Breast epithelium (tissue), 4 donors: ENCODE results near the gene DUSP19. TPM values are rescaled to one million over a fixed set of nuclear protein-coding genes. Genes with fewer than 3 reads are reported as not detected.
"Not testable (repeated sequence)": the region's sequence is repeated elsewhere in the genome, so short reads cannot be mapped to it uniquely, and the experiment has no call there.

Source experiments
- DNase-seq, 2 donors: peaks; one replicate each; pipeline ENCODE4 v3.0.0-alpha.2; 2019; ENCODE audit warnings: low spot score in 2 of 2
- H3K27ac ChIP-seq, 2 donors: fragments of 200-600 bp; sonication (generic) in 1 of 2; one replicate each; pipeline ENCODE4 v1.5.1; 2016 to 2019; ENCODE audit warnings: mild to moderate bottlenecking in 1 of 2
- H3K27me3 ChIP-seq, 2 donors: fragments of 200-600 bp; sonication (generic) in 1 of 2; one replicate each; pipeline versions ENCODE4 v1.5.1 to v1.6.0; 2017 to 2019; ENCODE audit warnings: control low read depth in 1 of 2, mild to moderate bottlenecking in 1 of 2
- H3K36me3 ChIP-seq: fragments of 200-600 bp; one replicate; pipeline ENCODE4 v1.5.1; 2019
- H3K4me1 ChIP-seq, 2 donors: fragments of 200-600 bp; sonication (generic); one replicate each; pipeline ENCODE4 v1.5.1; 2016 to 2019; ENCODE audit warnings: control low read depth in 1 of 2
- H3K4me3 ChIP-seq, 3 donors: fragments of 200-600 bp; sonication (generic); 1 replicate in 2 of 3; 2 replicates in 1 of 3; pipeline ENCODE4 v1.5.1; 2016 to 2019; ENCODE audit warnings: mild to moderate bottlenecking in 3 of 3, moderate library complexity in 2 of 3
- H3K9me3 ChIP-seq, 2 donors: fragments of 200-600 bp; sonication (generic) in 1 of 2; one replicate each; pipeline ENCODE4 v1.5.1; 2016 to 2019; ENCODE audit warnings: control low read depth in 1 of 2
- POLR2A ChIP-seq: fragments of 450-650 bp; IDR thresholded peaks from one replicate; pipeline ENCODE4 v1.6.1; 2016; ENCODE audit warnings: antibody characterized with exemption, mild to moderate bottlenecking, moderate library complexity
- POLR2AphosphoS5 ChIP-seq, 3 donors: sonication (generic); formaldehyde crosslinking; IDR thresholded peaks; one replicate each; pipeline ENCODE4 v1.6.1; 2017; ENCODE audit warnings: antibody characterized with exemption in 3 of 3
- intact Hi-C: fragments of 100-400 bp; cut with DNase I; formaldehyde crosslinking; loops from one replicate; pipeline ENCODE4 v1.15.1; 2023; ENCODE audit warnings: low total_unique reads
- total RNA-seq, 3 donors: library from RNA; depleted of rRNA; stranded (reverse); fragments of >200 nt; gene quantifications; one replicate each; pipeline ENCODE4 v1.1.0, GENCODE V29; 2016
- TF ChIP-seq, protein P1 (sequence below), 3 donors: fragments of 450-650 bp; IDR thresholded peaks; one replicate each; pipeline ENCODE4 v1.5.1; 2016 to 2017; ENCODE audit warnings: antibody characterized with exemption in 3 of 3, mild to moderate bottlenecking in 3 of 3, moderate library complexity in 3 of 3

Gene DUSP19
- total RNA-seq, 3 donors from 2014 or later = 1.6 to 3.7 (median 1.9) TPM

DNA sequence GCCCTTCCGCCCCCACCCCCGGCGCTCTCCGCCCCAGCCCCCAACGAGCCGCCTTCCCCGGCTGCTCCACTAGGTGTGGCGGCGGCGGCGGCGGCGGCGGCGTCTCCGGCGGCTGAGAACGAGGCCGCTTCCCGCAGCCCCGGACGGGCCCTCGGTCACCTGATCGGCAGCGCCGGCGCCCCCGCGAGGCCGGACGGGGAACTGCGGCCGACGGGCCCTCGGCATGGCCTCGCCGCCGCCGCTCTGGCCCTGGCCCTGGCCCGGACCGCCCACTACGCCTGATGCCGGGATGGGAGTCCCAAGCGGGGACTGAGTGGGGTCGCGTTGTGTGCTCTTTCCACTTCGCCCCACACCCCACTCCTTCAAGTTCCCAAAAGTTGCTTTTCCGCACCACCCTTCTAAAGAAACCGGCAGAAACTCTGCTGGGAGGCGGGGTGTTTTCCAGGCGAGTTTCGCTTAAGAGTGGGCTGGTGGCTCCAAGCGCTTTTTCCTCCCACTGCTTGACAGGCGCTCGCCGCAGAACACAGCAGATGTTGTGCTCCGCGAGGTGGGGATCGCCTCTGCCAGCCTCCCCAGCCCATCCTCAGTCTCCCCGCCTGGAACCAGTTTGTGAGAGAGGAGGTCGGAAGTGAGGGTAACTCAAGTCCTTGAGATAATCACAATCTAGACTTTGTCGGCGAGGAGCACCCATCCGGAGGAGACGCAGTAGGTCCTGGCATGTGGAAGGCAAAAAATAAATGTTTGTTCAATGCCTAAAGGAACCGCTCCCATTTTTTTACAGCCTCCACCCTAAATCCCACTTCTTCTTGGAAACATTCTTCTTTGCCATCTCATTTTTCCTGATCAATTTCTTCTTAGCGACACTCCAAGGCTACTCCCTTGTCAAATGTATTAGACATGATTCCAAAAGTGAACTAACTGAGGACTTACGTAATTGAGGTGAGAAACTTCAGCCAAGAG, 39.9 kb upstream of the DUSP19 start, which contains the start of gene NCKAP1:
NCKAP1 (minus strand) TSS at position 117 of the 960 bp plus-strand sequence. CDS start 358 bp downstream, outside the sequence.
- intact Hi-C loops = no loop called here
- peaks cover 0 to 18% of the 10 kb centered on the region in 2 donors for H3K4me1 ChIP-seq

DNA sequence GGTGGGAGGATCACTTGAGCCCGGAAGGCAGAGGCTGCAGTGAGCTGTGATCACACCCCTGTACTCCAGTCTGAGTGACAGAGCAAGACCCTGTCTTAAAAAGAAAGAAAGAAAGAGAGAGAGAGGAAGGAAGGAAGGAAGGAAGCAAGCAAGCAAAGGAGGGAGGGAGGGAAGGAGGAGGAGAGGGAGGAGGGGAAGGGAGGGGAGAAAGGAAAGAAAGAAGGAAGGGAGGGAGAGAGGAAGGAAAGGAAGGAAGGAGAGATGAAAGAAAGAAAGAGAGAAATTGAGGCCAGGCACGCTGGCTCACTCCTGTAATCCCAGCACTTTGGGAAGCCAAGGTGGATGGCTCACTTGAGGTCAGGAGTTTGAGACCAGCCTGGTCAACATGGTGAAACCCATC, 37.9 kb upstream of the DUSP19 start:
- peaks cover 0 to 11% of the 10 kb centered on the region in 2 donors for H3K4me1 ChIP-seq
- TF ChIP-seq, protein P1, sequence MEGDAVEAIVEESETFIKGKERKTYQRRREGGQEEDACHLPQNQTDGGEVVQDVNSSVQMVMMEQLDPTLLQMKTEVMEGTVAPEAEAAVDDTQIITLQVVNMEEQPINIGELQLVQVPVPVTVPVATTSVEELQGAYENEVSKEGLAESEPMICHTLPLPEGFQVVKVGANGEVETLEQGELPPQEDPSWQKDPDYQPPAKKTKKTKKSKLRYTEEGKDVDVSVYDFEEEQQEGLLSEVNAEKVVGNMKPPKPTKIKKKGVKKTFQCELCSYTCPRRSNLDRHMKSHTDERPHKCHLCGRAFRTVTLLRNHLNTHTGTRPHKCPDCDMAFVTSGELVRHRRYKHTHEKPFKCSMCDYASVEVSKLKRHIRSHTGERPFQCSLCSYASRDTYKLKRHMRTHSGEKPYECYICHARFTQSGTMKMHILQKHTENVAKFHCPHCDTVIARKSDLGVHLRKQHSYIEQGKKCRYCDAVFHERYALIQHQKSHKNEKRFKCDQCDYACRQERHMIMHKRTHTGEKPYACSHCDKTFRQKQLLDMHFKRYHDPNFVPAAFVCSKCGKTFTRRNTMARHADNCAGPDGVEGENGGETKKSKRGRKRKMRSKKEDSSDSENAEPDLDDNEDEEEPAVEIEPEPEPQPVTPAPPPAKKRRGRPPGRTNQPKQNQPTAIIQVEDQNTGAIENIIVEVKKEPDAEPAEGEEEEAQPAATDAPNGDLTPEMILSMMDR (IDR thresholded peaks at IDR 0.05) = no peak
- no peak for TF ChIP-seq POLR2A
- no peak for TF ChIP-seq POLR2AphosphoS5 (IDR thresholded peaks at IDR 0.05)
- no peaks in the 10 kb centered on the region for H3K36me3 ChIP-seq
- no peak overlapping the region for H3K4me3 ChIP-seq
- H3K27ac ChIP-seq = no peak overlapping the region
- DNase-seq = no peak
- H3K9me3 ChIP-seq = no peaks in the 10 kb centered on the region
- no peaks in the 10 kb centered on the region for H3K27me3 ChIP-seq
- intact Hi-C loops = no loop called here

More for the DNA sequence above, 39.9 kb upstream of the DUSP19 start, which contains the start of gene NCKAP1:
- H3K9me3 ChIP-seq = no peaks in the 10 kb centered on the region
- peak within 1 kb of the TSS; percentile 100 for H3K27ac ChIP-seq
- TF ChIP-seq POLR2A = no peak
- TF ChIP-seq, protein P1 (IDR thresholded peaks at IDR 0.05) = peak; percentile 24 to 99 (median 47)
- peak; percentile 9 to 62 (median 11) for TF ChIP-seq POLR2AphosphoS5 (IDR thresholded peaks at IDR 0.05)
- DNase-seq = peak; percentile 84 to 89
- no peaks in the 10 kb centered on the region for H3K36me3 ChIP-seq
- H3K4me3 ChIP-seq = peak within 1 kb of the TSS; percentile 87 to 96 (median 93)
- no peaks in the 10 kb centered on the region for H3K27me3 ChIP-seq

DNA sequence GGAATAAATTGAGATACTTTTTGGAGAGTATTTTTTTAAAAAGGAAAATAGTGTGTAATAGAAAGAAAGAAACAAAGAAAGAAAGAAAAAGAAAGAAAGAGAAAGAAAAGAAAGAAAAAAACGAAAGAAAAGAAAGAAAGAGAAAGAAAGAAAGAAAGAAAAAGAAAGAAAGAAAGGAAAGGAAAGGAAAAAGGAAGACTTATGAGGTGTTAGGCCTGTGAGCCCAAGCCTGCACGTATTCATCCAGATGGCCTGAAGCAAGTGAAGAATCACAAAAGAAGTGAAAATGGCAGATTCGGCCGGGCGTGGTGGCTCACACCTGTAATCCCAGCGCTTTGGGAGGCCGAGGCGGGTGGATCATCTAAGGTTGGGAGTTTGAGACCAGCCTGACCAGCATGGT, 35.0 kb upstream of the DUSP19 start:
- DNase-seq, H3K4me3 ChIP-seq, H3K4me1 ChIP-seq, H3K9me3 ChIP-seq, H3K27ac ChIP-seq, H3K27me3 ChIP-seq, intact Hi-C loops, H3K36me3 ChIP-seq: not testable (repeated sequence)

DNA sequence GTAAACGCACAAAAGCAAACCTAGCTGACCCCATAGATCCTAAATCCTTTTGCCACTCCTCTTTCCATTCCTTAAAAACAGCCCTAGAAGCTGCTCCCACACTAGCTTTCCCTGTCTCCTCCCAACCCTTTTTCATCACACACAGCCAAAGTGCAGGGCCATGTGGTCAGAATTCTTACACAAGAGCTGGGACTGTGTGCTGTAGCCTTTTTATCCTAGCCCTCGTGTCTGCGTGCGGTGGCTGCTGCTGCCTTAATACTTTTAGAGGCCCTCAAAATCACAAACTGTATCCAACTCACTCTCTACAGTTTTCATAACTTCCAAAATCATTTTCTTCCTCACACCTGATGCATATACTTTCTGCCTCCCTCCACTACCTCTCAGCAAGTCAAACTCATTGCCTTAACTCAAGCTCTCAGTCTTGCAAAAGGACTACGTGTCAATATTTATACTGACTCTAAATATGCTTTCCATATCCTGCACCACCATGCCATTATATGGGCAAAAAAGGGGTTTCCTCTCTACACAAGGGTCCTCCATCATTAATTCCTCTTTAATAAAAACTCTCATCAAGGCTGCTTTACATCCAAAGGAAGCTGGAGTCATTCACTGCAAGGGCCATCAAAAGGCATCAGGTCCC, 30.9 kb upstream of the DUSP19 start:
- DNase-seq, H3K36me3 ChIP-seq, H3K27me3 ChIP-seq, H3K9me3 ChIP-seq, H3K4me3 ChIP-seq, H3K4me1 ChIP-seq, H3K27ac ChIP-seq, intact Hi-C loops: not testable (repeated sequence)

DNA sequence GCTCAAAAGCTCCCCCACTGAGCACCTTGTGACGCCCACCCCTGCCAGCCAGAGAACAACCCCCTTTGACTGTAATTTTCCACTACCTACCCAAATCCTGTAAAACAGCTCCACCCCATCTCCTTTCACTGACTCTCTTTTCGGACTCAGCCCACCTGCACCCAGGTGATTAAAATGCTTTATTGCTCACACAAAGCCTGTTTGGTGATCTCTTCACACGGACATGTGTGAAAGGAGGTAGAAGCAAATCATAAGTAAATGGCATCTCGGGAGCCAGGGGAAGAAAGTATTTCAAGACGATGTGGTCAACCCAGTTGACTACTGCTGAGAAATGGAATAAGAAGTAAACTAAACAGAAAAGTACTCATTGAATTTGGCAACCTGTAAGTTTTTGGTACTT, 29.1 kb upstream of the DUSP19 start:
- Histone ChIP-seq H3K4me3 (no peak overlapping the region), H3K36me3 (no peaks in the 10 kb centered on the region), H3K9me3 (no peaks in the 10 kb centered on the region), H3K27me3 (no peaks in the 10 kb centered on the region), H3K27ac (no peak overlapping the region), H3K4me1 (no peaks in the 10 kb centered on the region)
- no peak for DNase-seq
- TF ChIP-seq, protein P1 (IDR thresholded peaks at IDR 0.05) = no peak
- TF ChIP-seq POLR2AphosphoS5 (IDR thresholded peaks at IDR 0.05) = no peak
- TF ChIP-seq POLR2A = no peak
- intact Hi-C loops = no loop called here
